HL-60 (cell line): ENCODE data around the gene FGF4.

Source experiments
- GABPA ChIP-seq: IDR thresholded peaks from 2 replicates; pipeline ENCODE4 v1.6.1; 2012; ENCODE audit warnings: low read depth
- POLR2AphosphoS5 ChIP-seq: IDR thresholded peaks from 2 replicates; pipeline ENCODE4 v1.6.1; 2012; ENCODE audit warnings: low read depth
- TF ChIP-seq, protein P1 (sequence below): IDR thresholded peaks from one replicate; pipeline ENCODE4 v1.5.1; 2011; ENCODE audit warnings: low read length, control low read depth, inconsistent platforms; ENCODE audit not compliant: insufficient read depth

DNA sequence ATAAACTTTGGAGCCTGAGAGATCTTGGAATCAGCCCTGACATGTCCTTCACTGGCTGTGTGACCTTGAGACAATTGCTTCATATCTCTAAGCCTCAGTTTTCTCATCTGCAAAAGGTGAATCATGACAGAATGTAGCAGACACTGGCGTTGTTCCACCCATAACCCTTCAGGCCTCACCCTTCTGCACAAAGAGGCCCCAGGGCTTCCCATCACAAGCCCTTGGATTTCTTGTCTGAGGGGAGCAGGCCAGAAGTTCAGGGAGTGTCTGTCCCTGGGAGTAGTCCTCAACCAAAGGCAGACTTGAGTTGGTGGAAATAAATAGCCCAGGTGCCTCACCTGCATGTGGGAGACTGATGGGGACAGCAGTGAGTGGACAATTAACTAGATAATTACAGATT is 27.4 kb upstream of the FGF4 start:
- TF ChIP-seq, protein P1, sequence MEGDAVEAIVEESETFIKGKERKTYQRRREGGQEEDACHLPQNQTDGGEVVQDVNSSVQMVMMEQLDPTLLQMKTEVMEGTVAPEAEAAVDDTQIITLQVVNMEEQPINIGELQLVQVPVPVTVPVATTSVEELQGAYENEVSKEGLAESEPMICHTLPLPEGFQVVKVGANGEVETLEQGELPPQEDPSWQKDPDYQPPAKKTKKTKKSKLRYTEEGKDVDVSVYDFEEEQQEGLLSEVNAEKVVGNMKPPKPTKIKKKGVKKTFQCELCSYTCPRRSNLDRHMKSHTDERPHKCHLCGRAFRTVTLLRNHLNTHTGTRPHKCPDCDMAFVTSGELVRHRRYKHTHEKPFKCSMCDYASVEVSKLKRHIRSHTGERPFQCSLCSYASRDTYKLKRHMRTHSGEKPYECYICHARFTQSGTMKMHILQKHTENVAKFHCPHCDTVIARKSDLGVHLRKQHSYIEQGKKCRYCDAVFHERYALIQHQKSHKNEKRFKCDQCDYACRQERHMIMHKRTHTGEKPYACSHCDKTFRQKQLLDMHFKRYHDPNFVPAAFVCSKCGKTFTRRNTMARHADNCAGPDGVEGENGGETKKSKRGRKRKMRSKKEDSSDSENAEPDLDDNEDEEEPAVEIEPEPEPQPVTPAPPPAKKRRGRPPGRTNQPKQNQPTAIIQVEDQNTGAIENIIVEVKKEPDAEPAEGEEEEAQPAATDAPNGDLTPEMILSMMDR = no peak
- TF ChIP-seq GABPA (no peak), POLR2AphosphoS5 (no peak)
